Activated T-cell treated with anti-CD3 and anti-CD28 coated beads for 24 hours (primary cell): ENCODE measurements around the gene TMEM176A.

Experiments used
- DNase-seq: peaks from one replicate; pipeline ENCODE4 v3.0.0-alpha.2; 2020; ENCODE audit warnings: low read depth

TMEM176A gene

GRCh38 chr7:150820148-150820547 lies 19.6 kb downstream of the TMEM176A start:
- no peak for DNase-seq

GRCh38 chr7:150820578-150821198 lies 20.1 kb downstream of the TMEM176A start:
- no peak for DNase-seq

- no peak for DNase-seq
These were observed 22.5 kb downstream of the TMEM176A start for GRCh38 chr7:150823043-150823442.

GRCh38 chr7:150823484-150824126 lies 23.0 kb downstream of the TMEM176A start:
- DNase-seq = no peak

- no peak for DNase-seq
These were observed 24.0 kb downstream of the TMEM176A start for GRCh38 chr7:150824379-150825177.

- DNase-seq = no peak
These were observed 25.7 kb downstream of the TMEM176A start for GRCh38 chr7:150826061-150826849.

GRCh38 chr7:150828384-150828783 lies 27.8 kb downstream of the TMEM176A start:
- DNase-seq = no peak

GRCh38 chr7:150829426-150829825 lies 28.9 kb downstream of the TMEM176A start:
- no peak for DNase-seq

- no peak for DNase-seq
These were observed 30.4 kb downstream of the TMEM176A start for GRCh38 chr7:150830937-150831336.

- no peak for DNase-seq
These were observed 31.3 kb downstream of the TMEM176A start for GRCh38 chr7:150831851-150832250.

GRCh38 chr7:150835019-150835418 lies 34.5 kb downstream of the TMEM176A start:
- DNase-seq = no peak

- no peak for DNase-seq
These were observed 35.2 kb downstream of the TMEM176A start for GRCh38 chr7:150835702-150836280.

- DNase-seq = no peak
These were observed 38.5 kb downstream of the TMEM176A start for GRCh38 chr7:150838965-150839650.

GRCh38 chr7:150842018-150842417 lies 41.4 kb downstream of the TMEM176A start:
- DNase-seq = no peak

- no peak for DNase-seq
These were observed 42.1 kb downstream of the TMEM176A start for GRCh38 chr7:150842716-150843115.

GRCh38 chr7:150845421-150845861 lies 44.9 kb downstream of the TMEM176A start:
- DNase-seq = no peak

- no peak for DNase-seq
These were observed 45.9 kb downstream of the TMEM176A start for GRCh38 chr7:150846291-150847115.

- DNase-seq = no peak
These were observed 47.0 kb downstream of the TMEM176A start for GRCh38 chr7:150847536-150847935.

- DNase-seq = no peak
These were observed 47.5 kb downstream of the TMEM176A start for GRCh38 chr7:150848111-150848510.

GRCh38 chr7:150848561-150849115 lies 48.1 kb downstream of the TMEM176A start:
- DNase-seq = no peak
